GM21529 (cell line): Measurements from ENCODE around the gene TFAP2E.
A peak's percentile ranks its signal among the peaks of the same experiment; 100 is the strongest.

Experiments
- ATAC-seq: cut with Tn5 transposase; IDR thresholded peaks from one replicate; pipeline ENCODE4 v1.9.1; 2021; ENCODE audit not compliant: unreplicated experiment

Gene TFAP2E

DNA sequence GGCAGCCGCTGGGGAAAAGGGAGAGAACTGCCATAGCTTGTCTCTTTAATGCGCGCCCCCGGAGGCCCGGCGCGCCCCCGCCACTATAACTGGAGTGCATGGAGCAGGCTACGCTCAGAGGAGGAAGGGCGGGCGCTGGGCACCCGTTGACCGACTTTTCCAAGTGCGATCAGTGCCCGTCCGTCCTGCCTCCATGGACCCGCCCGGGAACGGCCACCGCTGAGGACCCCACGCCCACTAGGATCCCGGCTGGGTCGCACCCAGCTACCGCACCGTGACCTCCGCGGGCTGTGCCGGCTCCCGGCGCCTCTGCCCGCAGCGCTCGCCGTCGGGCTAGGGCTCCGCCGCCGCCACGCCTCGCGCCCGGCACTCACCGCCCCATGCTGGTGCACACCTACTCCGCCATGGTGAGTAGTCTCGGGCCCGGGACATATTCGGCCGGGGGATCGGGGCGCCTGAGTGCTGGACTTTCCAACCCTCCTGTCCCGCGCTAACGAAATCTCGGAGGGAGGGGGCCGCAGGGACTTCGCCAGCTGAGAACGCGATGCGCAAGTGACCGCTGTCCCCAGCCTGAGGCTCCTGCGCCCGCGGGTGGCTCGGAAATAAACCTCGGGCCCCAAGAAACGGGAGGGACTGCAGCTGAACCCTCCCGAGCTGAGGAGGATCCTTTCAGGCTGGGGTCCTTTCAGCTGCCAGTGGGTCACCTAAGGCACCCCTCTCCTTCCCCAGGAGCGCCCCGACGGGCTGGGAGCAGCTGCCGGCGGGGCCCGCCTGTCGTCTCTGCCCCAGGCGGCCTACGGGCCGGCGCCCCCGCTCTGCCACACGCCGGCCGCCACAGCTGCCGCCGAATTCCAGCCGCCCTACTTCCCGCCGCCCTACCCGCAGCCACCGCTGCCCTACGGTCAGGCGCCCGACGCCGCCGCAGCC lies at the start of gene TFAP2E:
Gene TFAP2E, plus strand, starts transcription at position 117 of the 927 bp plus-strand sequence. Its CDS starts 264 bp downstream, at position 381.
- ATAC-seq = no peak

- no peak for ATAC-seq
Observed at GRCh38 chr1:35524106-35524505, 49.0 kb upstream of the TFAP2E start.

DNA sequence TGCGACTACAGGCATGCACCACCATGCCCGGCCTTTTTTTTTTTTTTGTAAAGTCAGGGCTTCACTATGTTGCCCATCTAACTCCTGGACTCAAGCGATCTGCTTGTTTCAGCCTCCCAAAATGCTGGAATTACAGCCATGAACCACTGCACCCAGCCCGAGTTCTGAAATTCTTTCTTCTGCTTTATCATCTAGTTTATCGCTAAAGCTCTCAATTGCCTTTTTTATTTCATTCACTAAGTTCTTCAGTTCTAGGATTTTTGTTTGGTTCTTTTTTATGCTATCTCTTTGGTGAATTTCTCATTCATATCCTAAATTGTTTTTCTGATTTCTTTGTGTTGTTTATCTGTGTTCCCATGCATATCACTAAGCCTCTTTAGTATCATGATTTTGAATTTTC lies 42.9 kb upstream of the TFAP2E start:
- no peak for ATAC-seq

- ATAC-seq = no peak
Observed at GRCh38 chr1:35530946-35531345, 42.2 kb upstream of the TFAP2E start.

- ATAC-seq = no peak
Observed at GRCh38 chr1:35531368-35531767, 41.7 kb upstream of the TFAP2E start.

- ATAC-seq = no peak
Observed at GRCh38 chr1:35532497-35533223, 40.5 kb upstream of the TFAP2E start.

DNA sequence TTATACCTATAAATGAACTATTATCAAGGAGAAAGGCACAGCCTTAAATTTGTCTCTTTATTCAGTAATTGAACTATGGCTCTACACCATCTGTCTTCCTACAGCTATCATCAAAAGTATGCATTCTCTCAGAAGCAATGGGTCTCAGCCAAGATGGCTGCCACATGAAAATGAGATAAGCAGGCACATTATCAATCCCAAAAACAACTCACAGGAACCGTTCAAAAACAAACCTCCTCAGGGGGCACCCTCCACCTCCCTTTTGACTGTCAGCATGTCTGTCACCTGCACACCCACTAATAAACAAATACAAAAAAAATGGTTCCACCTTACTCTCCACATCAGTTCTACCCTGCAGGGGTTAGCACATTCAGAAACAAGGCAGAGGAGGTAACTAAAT lies 39.5 kb upstream of the TFAP2E start:
- no peak for ATAC-seq

DNA sequence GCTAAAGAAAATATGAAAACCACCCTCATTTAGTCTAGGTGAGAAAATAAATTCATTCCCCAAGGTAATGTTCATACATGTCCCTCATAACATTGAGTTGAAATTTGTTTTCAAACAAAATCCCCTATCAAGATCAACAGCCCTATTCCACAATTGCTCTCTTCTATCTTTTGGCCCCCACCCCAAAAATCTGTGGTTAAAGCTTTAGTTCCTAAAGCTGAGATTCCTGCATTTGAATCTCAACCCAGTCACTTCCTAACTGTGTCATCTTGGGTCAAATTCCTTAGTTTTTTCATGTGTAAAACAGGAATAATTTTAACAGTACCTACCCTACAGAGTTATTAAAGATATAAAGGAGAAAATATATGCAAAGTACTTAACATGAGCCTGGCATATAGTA lies 37.9 kb upstream of the TFAP2E start:
- ATAC-seq = no peak

DNA sequence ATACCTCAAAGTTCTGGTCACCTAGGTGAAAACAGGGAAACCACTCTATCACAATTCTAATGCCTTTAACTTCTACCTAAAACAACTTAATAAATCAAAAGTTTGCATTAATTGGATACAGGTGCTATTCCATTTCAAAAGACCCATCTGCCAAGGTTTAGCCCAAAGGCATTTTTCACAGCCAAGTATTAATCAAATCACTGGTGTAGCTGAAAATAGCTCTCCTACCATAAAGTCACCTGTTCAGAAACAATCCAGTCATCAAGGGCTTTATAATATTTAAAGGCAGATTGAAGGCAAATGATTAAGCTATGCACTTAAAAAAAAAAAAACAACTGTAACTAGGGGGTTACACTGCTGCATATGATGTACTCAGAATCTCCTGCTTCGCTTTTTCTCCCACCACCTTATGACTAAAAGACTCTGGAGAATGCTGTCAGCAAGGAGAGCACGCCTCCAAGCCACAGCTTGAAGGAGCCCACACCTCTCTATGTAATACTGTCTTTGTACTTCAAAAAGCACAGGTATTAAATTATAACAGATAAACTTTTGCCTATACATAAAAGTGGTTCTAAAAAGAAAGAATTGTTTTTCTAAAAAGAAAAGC lies 36.5 kb upstream of the TFAP2E start:
- ATAC-seq = no peak

DNA sequence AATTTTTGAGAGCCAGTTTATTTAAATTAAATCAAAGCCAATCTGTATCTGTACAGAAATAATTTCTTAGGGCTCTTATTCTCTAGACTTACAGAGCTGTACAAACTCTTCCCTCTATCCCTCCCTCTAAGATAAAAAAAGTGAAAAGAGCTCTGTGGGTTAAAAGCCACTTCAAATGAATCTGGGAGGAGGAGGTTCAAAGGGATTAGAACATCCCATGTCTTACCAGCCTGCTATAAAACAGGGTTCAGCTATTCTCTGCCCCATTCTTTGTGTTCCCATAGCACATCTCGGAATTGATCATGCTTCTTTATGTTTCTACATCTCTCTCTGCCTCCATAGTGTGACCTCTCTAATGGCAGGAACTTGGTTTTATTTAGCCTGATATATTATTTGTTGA lies 35.3 kb upstream of the TFAP2E start:
- ATAC-seq = no peak

DNA sequence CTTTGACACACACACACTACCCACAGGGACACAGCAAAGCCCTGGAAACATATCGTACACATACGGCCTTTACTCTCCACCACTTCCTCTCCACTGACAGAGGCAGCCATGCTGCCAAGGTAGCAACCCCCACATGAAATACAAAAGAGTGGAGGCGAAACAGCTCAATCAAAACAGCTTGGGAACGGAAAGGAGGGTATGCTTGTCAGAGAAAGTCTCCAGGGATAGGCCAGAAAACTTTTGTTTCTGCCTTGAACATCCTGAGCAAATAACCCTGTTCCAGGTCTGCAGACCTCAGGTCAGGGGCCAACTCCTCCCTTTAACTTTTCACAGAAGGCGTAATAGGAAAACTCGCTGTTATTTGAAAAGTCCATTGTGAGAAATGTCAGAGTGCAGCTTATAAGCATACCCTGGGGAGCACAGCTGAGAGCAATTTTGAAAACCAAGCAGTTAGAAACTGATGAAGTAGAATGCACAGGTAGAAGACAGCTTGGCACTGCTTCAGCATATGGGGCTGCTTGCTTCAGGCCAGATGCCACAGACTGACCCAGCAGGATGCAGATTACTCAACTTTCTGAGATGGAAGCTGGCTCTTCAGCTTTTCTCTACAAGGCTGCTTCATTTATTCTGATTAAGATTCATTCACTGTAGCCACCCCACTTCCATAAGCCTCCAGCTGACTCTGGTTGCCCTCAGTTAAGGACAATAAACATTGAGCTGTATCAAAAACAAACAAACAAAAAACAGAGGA lies 33.9 kb upstream of the TFAP2E start:
- ATAC-seq = peak; percentile 54

- peak; percentile 42 for ATAC-seq
Observed at GRCh38 chr1:35539824-35540261, 33.3 kb upstream of the TFAP2E start.

DNA sequence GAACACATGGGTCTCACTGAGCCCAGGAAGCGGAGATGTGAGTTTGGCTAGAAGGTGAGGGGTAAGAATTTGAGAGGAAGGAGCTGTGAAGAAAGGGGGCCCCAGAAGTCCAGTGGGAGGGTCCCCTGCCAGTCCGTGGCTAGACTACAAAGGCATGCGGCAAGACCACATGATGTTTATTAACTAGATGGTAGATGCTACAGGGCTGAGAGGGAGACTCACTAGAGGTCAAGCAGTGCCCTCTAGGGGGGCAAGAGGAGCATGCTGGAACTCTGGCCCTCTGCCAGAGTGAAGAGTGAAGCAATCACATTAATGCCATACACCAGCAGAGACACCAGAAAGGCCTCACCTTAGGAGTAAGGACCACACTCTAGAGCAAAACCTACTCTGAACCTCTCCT lies 28.1 kb upstream of the TFAP2E start:
- ATAC-seq = no peak

- no peak for ATAC-seq
Observed at GRCh38 chr1:35546614-35547013, 26.5 kb upstream of the TFAP2E start.

DNA sequence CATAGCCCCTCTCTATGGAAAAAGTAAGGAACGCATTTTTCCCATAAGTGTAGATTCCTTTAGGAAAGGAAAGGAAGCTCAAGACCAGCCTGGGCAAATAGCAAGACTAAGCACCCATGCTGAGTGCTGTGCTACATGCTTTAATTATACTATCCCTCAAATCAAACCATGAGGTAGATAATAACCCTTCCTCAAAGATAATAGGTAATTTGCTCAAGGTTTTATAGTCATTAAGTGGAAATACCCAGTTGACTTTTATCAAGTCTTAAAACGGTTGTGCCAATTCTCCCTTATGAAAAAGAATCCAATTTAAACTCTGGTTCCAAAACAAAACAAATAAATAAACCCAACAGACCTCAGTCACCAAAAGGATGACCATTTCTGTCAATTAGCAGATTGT lies 19.3 kb upstream of the TFAP2E start:
- no peak for ATAC-seq

GRCh38 chr1:35554266-35555211 lies 18.6 kb upstream of the TFAP2E start:
- ATAC-seq = no peak

- ATAC-seq = no peak
Observed at GRCh38 chr1:35555212-35555584, 17.9 kb upstream of the TFAP2E start.

GRCh38 chr1:35555601-35556477 lies 17.3 kb upstream of the TFAP2E start:
- no peak for ATAC-seq
